ENCODE measurements around the gene OR51D1. TPM values are rescaled to one million over a fixed set of nuclear protein-coding genes. Genes with fewer than 3 reads are reported as not detected.

OR51D1 gene
- total RNA-seq: not detected in 2 replicates
- not detected for polyA plus RNA-seq (2012)

GRCh38 chr11:4636962-4637661 is at the start of gene OR51D1:
Gene OR51D1 (plus strand): TSS chr11:4637477. CDS start chr11:4639791, 2,314 bp downstream.
- DNase-seq (ENCODE audit: low read depth): peak; percentile 82

- no peak for DNase-seq (ENCODE audit: low read depth)
Measured at GRCh38 chr11:4589017-4589416, 48.3 kb upstream of the OR51D1 start.

- DNase-seq (ENCODE audit: low read depth): no peak
Measured at GRCh38 chr11:4593739-4594138, 43.5 kb upstream of the OR51D1 start, which contains the start of gene OR52I1. Gene OR52I1 (plus strand): TSS chr11:4594039. CDS start chr11:4594039, 0 bp downstream.

GRCh38 chr11:4605057-4605456 is 32.2 kb upstream of the OR51D1 start:
- no peak for DNase-seq (ENCODE audit: low read depth)

- no peak for DNase-seq (ENCODE audit: low read depth)
Measured at GRCh38 chr11:4606231-4607015, 30.9 kb upstream of the OR51D1 start.

- peak; percentile 6 for DNase-seq (ENCODE audit: low read depth)
Measured at GRCh38 chr11:4607096-4607495, 30.2 kb upstream of the OR51D1 start.

- DNase-seq (ENCODE audit: low read depth): peak; percentile 98
Measured at GRCh38 chr11:4607781-4608666, 29.3 kb upstream of the OR51D1 start, which contains the start of gene TRIM68. Gene TRIM68 (minus strand): TSS chr11:4608231. CDS start chr11:4605504, 2,727 bp downstream.

- no peak for DNase-seq (ENCODE audit: low read depth)
Measured at GRCh38 chr11:4610258-4610935, 26.9 kb upstream of the OR51D1 start.

- DNase-seq (ENCODE audit: low read depth): no peak
Measured at GRCh38 chr11:4611986-4612385, 25.3 kb upstream of the OR51D1 start.

GRCh38 chr11:4615856-4616444 is 21.3 kb upstream of the OR51D1 start:
- DNase-seq (ENCODE audit: low read depth): no peak

GRCh38 chr11:4619514-4619913 is 17.8 kb upstream of the OR51D1 start:
- DNase-seq (ENCODE audit: low read depth): no peak

- DNase-seq (ENCODE audit: low read depth): peak; percentile 70
Measured at GRCh38 chr11:4626207-4627099, 10.8 kb upstream of the OR51D1 start.

- DNase-seq (ENCODE audit: low read depth): no peak
Measured at GRCh38 chr11:4636136-4636535, 1.1 kb upstream of the OR51D1 start.

- DNase-seq (ENCODE audit: low read depth): no peak
Measured at GRCh38 chr11:4637662-4638047, 378 bp downstream of the OR51D1 start.

- no peak for DNase-seq (ENCODE audit: low read depth)
Measured at GRCh38 chr11:4639931-4640330, 2.7 kb downstream of the OR51D1 start.

- DNase-seq (ENCODE audit: low read depth): no peak
Measured at GRCh38 chr11:4641501-4641900, 4.2 kb downstream of the OR51D1 start.

GRCh38 chr11:4642043-4642442 is 4.8 kb downstream of the OR51D1 start:
- no peak for DNase-seq (ENCODE audit: low read depth)

- DNase-seq (ENCODE audit: low read depth): peak; percentile 28
Measured at GRCh38 chr11:4643076-4643475, 5.8 kb downstream of the OR51D1 start.

GRCh38 chr11:4643682-4644081 is 6.4 kb downstream of the OR51D1 start, which contains the start of gene OR51E1:
Gene OR51E1 (plus strand): TSS chr11:4643982. CDS start chr11:4652527, 8,545 bp downstream.
- no peak for DNase-seq (ENCODE audit: low read depth)

Measured in myocyte (in vitro differentiated cells).